Endodermal cell (in vitro differentiated cells): ENCODE results near the gene MAP3K3. TPM values are rescaled to one million over a fixed set of nuclear protein-coding genes. Genes with fewer than 3 reads are reported as not detected.

Experiments used
- DNase-seq: peaks from one replicate; pipeline ENCODE4 v3.0.0-alpha.2; 2017
- H3K27ac ChIP-seq: 2 replicates; pipeline ENCODE4 v1.5.1; 2013; ENCODE audit warnings: mild to moderate bottlenecking, low read depth, low read length, moderate library complexity
- H3K27me3 ChIP-seq: 2 replicates; pipeline ENCODE4 v1.6.1; 2013; ENCODE audit warnings: mild to moderate bottlenecking, low read length, moderate library complexity; ENCODE audit not compliant: insufficient read depth, control insufficient read depth, poor library complexity, severe bottlenecking
- H3K36me3 ChIP-seq: 2 replicates; pipeline ENCODE4 v1.7.0; 2013; ENCODE audit warnings: mild to moderate bottlenecking, low read length, moderate library complexity; ENCODE audit not compliant: control insufficient read depth, insufficient read depth
- H3K4me1 ChIP-seq: one replicate; pipeline ENCODE4 v1.7.0; 2013; ENCODE audit warnings: low read length; ENCODE audit not compliant: control insufficient read depth, insufficient read depth
- H3K4me3 ChIP-seq: 2 replicates; pipeline ENCODE4 v1.5.1; 2013; ENCODE audit warnings: mild to moderate bottlenecking, low read length, moderate library complexity
- H3K9ac ChIP-seq: 2 replicates; pipeline ENCODE4 v1.6.1; 2013; ENCODE audit warnings: mild to moderate bottlenecking, low read length, moderate library complexity; ENCODE audit not compliant: poor library complexity, severe bottlenecking; ENCODE audit errors: extremely low read depth
- H3K9me3 ChIP-seq: 2 replicates; pipeline ENCODE4 v1.6.1; 2013; ENCODE audit warnings: mild to moderate bottlenecking, low read length, moderate library complexity; ENCODE audit not compliant: control insufficient read depth
- H3K27ac Mint-ChIP-seq: 2 replicates; pipeline ENCODE4 v1.8.0; 2020; ENCODE audit warnings: mixed read lengths
- H3K27me3 Mint-ChIP-seq: 2 replicates; pipeline ENCODE4 v1.8.0; 2021; ENCODE audit warnings: mild to moderate bottlenecking, mixed read lengths; ENCODE audit not compliant: insufficient read depth
- H3K36me3 Mint-ChIP-seq: 2 replicates; pipeline ENCODE4 v1.8.0; 2020; ENCODE audit warnings: low read depth, mixed read lengths
- H3K4me1 Mint-ChIP-seq: 2 replicates; pipeline ENCODE4 v1.8.0; 2020; ENCODE audit warnings: mixed read lengths
- H3K4me3 Mint-ChIP-seq: 2 replicates; pipeline ENCODE4 v1.8.0; 2020; ENCODE audit warnings: mild to moderate bottlenecking, moderate library complexity, mixed read lengths
- H3K9me3 Mint-ChIP-seq: 2 replicates; pipeline ENCODE4 v1.8.0; 2020; ENCODE audit warnings: mild to moderate bottlenecking, mixed read lengths
- WGBS, 2 experiments: methylation state at CpG; one replicate each; pipeline versions ENCODE4 v1.1.5 to v1.1.7; 2013; ENCODE audit warnings: missing lambda C conversion rate in 2 of 2, mixed read lengths in 1 of 2; ENCODE audit not compliant: insufficient coverage in 1 of 2, insufficient read length in 1 of 2; 5-methylcytosine and 5-hydroxymethylcytosine counted together
- total RNA-seq, 2 donors: library from RNA; stranded (reverse); fragmentation: NEBNext Ultra II Directional in 1 of 2; extraction: Animal tissue kit (Norgen Biotek cat#: 25700) in 1 of 2; gene quantifications; 2 replicates in 1 of 2; 3 replicates in 1 of 2; pipeline ENCODE4 v1.2.1, GENCODE V29; 2021
- TF ChIP-seq, protein P1 (sequence below): fragments of 200-600 bp; sonication (generic); conservative IDR thresholded peaks from 2 replicates; pipeline ENCODE4 v1.5.0; 2021; ENCODE audit warnings: antibody characterized with exemption, mild to moderate bottlenecking

MAP3K3 gene
- total RNA-seq, 2 donors from 2014 or later = 19.9 to 23.3 TPM

DNA sequence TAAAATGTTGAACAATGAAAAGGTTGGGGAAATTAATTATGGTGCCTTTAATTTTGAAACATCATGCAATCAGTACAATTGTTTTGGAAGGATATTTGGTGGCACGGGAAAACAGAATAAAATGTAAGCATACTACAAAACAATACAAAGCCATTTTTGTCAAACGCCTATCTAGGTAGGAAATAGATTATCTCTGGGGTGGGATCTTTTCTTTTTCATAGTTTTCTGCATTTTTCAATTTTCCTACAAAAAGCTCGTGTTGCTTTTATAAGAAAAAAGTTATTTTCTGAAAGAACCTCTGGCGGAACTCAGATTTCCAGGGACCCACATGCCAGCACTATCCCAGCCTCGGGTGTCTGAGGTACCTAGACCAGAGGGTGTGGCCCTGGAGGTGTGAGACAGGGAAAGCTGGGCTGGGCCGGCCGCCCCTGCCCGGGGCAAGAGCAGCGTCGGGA lies 961 bp upstream of the MAP3K3 start:
- no peaks in the 10 kb centered on the region for H3K9me3 ChIP-seq
- H3K27me3 ChIP-seq = no peaks in the 10 kb centered on the region
- no peak for DNase-seq
- Mint-ChIP-seq H3K4me3 (peak overlapping the region; percentile 88), H3K9me3 (no peaks in the 10 kb centered on the region), H3K27me3 (peaks cover 2% of the 10 kb centered on the region), H3K4me1 (peaks cover 22% of the 10 kb centered on the region), H3K27ac (no peak overlapping the region), H3K36me3 (no peaks in the 10 kb centered on the region)
- H3K27ac ChIP-seq = peak overlapping the region; percentile 60
- H3K9ac ChIP-seq = no peak overlapping the region
- TF ChIP-seq, protein P1, sequence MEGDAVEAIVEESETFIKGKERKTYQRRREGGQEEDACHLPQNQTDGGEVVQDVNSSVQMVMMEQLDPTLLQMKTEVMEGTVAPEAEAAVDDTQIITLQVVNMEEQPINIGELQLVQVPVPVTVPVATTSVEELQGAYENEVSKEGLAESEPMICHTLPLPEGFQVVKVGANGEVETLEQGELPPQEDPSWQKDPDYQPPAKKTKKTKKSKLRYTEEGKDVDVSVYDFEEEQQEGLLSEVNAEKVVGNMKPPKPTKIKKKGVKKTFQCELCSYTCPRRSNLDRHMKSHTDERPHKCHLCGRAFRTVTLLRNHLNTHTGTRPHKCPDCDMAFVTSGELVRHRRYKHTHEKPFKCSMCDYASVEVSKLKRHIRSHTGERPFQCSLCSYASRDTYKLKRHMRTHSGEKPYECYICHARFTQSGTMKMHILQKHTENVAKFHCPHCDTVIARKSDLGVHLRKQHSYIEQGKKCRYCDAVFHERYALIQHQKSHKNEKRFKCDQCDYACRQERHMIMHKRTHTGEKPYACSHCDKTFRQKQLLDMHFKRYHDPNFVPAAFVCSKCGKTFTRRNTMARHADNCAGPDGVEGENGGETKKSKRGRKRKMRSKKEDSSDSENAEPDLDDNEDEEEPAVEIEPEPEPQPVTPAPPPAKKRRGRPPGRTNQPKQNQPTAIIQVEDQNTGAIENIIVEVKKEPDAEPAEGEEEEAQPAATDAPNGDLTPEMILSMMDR = no peak
- H3K36me3 ChIP-seq = no peaks in the 10 kb centered on the region
- peaks cover 4% of the 10 kb centered on the region for H3K4me1 ChIP-seq
- WGBS, 2 experiments = 12% methylated on average over 10 of the region's 10 CpGs; no CpG with 5 or more reads in 1 of the 2 experiments
- peak overlapping the region; percentile 76 for H3K4me3 ChIP-seq

DNA sequence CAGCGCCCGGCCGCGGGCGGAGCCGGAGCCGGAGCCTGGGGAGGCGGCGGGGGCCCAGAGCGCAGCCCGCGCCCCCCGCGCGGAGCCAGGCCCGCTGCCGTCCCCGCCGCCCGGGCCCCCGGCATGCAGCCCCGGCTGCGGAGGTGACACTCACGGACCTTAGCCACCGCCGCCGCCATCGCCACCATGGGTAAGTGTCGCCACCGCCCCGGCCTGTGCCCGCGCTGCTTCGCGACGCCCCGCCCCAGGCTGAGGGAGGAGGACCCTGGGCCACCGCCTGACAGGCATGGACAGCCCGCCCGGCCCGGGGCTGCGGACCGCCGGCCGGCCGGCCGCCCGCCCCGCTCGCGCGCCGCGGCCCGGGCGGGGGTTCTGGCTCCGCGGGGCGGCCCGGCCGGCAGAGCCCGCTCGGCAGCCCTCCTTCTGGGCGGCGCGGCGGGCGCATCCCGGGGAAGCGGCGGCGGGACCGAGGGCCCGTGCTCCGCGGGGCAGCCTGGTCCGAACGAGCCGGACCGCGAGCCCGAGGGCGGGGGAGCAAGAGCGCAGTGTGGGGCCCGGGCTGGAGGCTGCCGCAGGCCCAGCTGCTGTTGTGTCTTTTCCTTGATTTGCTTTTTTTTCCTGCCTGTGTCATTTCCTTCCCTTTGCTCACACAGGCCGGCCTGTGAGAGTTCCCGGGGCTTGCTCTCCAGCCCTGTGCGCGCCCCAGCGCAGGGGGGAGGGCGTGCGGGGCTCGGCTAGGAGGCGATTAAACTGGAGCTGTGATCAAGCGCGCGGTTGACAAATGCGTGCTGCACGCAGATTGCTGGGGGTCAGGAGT lies 565 bp downstream of the MAP3K3 start:
- peaks cover 4% of the 10 kb centered on the region for H3K4me1 ChIP-seq
- Mint-ChIP-seq H3K27ac (peak overlapping the region; percentile 85), H3K36me3 (no peaks in the 10 kb centered on the region), H3K27me3 (peaks cover under 1% of the 10 kb centered on the region), H3K9me3 (no peaks in the 10 kb centered on the region), H3K4me1 (peaks cover 30% of the 10 kb centered on the region), H3K4me3 (peak overlapping the region; percentile 88)
- no peaks in the 10 kb centered on the region for H3K9me3 ChIP-seq
- H3K4me3 ChIP-seq = peak overlapping the region; percentile 83
- 0% methylated on average over 41 to 100 of the region's 100 CpGs for WGBS, 2 experiments
- H3K27ac ChIP-seq = peak overlapping the region; percentile 21
- no peaks in the 10 kb centered on the region for H3K36me3 ChIP-seq
- DNase-seq = peak; percentile 90
- TF ChIP-seq, protein P1 = no peak
- H3K27me3 ChIP-seq = no peaks in the 10 kb centered on the region
- H3K9ac ChIP-seq = peak overlapping the region; percentile 4

GRCh38 chr17:63623786-63624530 lies 1.7 kb downstream of the MAP3K3 start:
- Histone ChIP-seq H3K4me1 (peaks cover 4% of the 10 kb centered on the region), H3K9ac (no peak overlapping the region), H3K9me3 (no peaks in the 10 kb centered on the region), H3K36me3 (no peaks in the 10 kb centered on the region), H3K27ac (no peak overlapping the region), H3K4me3 (peak overlapping the region; percentile 83), H3K27me3 (no peaks in the 10 kb centered on the region)
- Mint-ChIP-seq H3K9me3 (no peaks in the 10 kb centered on the region), H3K36me3 (no peaks in the 10 kb centered on the region), H3K27me3 (no peaks in the 10 kb centered on the region), H3K4me3 (peak overlapping the region; percentile 88), H3K4me1 (peaks cover 30% of the 10 kb centered on the region), H3K27ac (no peak overlapping the region)
- TF ChIP-seq, protein P1 = no peak
- 17 to 41% methylated on average over 5 to 6 of the region's 7 CpGs for WGBS, 2 experiments
- no peak for DNase-seq
